Measurements from ENCODE around the gene TM4SF4. TPM values are rescaled to one million over a fixed set of nuclear protein-coding genes. Genes with fewer than 3 reads are reported as not detected.

The TM4SF4 gene
- total and polyA plus RNA-seq, 2 of the 8 experiments (the other 6 are each of a cell fraction or from before 2014, with no cell fraction given) = not detected

- TF ChIP-seq ZNF274 (IDR thresholded peaks at IDR 0.05; ENCODE audit: borderline replicate concordance, extremely low read depth, low read length) (no peak), CHD1 (IDR thresholded peaks at IDR 0.05; ENCODE audit: low read depth, low read length) (no peak), KDM5A (IDR thresholded peaks at IDR 0.05; ENCODE audit: low read length) (no peak), KDM1A (IDR thresholded peaks at IDR 0.05; ENCODE audit: borderline replicate concordance, low read length) (no peak), JUN (IDR thresholded peaks at IDR 0.05; ENCODE audit: low read depth, low read length) (no peak), TEAD4 (IDR thresholded peaks at IDR 0.05; ENCODE audit: low read depth, low read length) (no peak), SP1 (IDR thresholded peaks at IDR 0.05; ENCODE audit: low read depth, low read length) (no peak), E2F6 (IDR thresholded peaks at IDR 0.05) (no peak), SP2 (IDR thresholded peaks at IDR 0.05; ENCODE audit: low read length) (no peak), SAP30 (IDR thresholded peaks at IDR 0.05; ENCODE audit: insufficient read depth, insufficient replicate concordance, low read length) (no peak), EGR1 (IDR thresholded peaks at IDR 0.05; ENCODE audit: borderline replicate concordance, low read depth, low read length) (peak; percentile 54; the same call in 1 of the 2 replicates), JUND (IDR thresholded peaks at IDR 0.05; ENCODE audit: low read length) (no peak), GTF2F1 (IDR thresholded peaks at IDR 0.05; ENCODE audit: borderline replicate concordance, low read depth, low read length) (no peak), TCF12 (IDR thresholded peaks at IDR 0.05; ENCODE audit: low read depth, low read length) (no peak), SP4 (IDR thresholded peaks at IDR 0.05; ENCODE audit: low read length) (no peak), GABPA (IDR thresholded peaks at IDR 0.05; ENCODE audit: borderline replicate concordance, insufficient read depth, low read length) (no peak), BRCA1 (IDR thresholded peaks at IDR 0.05; ENCODE audit: low read depth, low read length) (no peak)
These were observed 14.7 kb downstream of the TM4SF4 start (continued) for GRCh38 chr3:149489060-149489690.

All from H1 (cell line).